BJ (cell line): ENCODE results near the gene MTOR. TPM values are rescaled to one million over a fixed set of nuclear protein-coding genes. Genes with fewer than 3 reads are reported as not detected.
A peak's percentile ranks its signal among the peaks of the same experiment; 100 is the strongest.
"Not testable (repeated sequence)": the region's sequence is repeated elsewhere in the genome, so short reads cannot be mapped to it uniquely, and the experiment has no call there.

ENCODE experiments used
- CTCF ChIA-PET: fragments of 350-600 bp; formaldehyde crosslinking; extraction: SDS; loops from one replicate; lab custom pipeline; 2021; ENCODE audit warnings: antibody characterized with exemption, inconsistent platforms; lab: Yijun Ruan, JAX
- POLR2A ChIA-PET: fragments of 300-600 bp; sonication (Branson Sonifier 250); formaldehyde crosslinking; extraction: SDS; loops from one replicate; lab custom pipeline; 2021; ENCODE audit warnings: antibody characterized with exemption; lab: Charles Lee
- DNase-seq: peaks from one replicate; pipeline ENCODE4 v3.0.0-alpha.2; 2011; ENCODE audit warnings: low read depth
- H3K27me3 ChIP-seq: 2 replicates; pipeline ENCODE4 v1.6.0; 2011; ENCODE audit warnings: low read length; ENCODE audit not compliant: control insufficient read depth, insufficient read depth
- H3K36me3 ChIP-seq: 2 replicates; pipeline ENCODE4 v1.5.1; 2011; ENCODE audit warnings: low read length; ENCODE audit not compliant: control insufficient read depth, insufficient read depth
- H3K4me3 ChIP-seq: 2 replicates; pipeline ENCODE4 v1.5.1; 2011; ENCODE audit warnings: low read depth, mild to moderate bottlenecking, control low read depth, low read length
- CTCF ChIP-seq: IDR thresholded peaks from 2 replicates; pipeline ENCODE4 v1.5.1; 2011; ENCODE audit warnings: low read depth, mild to moderate bottlenecking, control low read depth, inconsistent platforms, low read length, moderate library complexity; ENCODE audit not compliant: insufficient read depth
- polyA plus RNA-seq: library from polyadenylated mRNA; depleted of rRNA; stranded (reverse); fragments of >200 nt; gene quantifications from 2 replicates; pipeline ENCODE4 v1.2.3, GENCODE V29; 2011

The MTOR gene
- polyA plus RNA-seq, 1 experiment = 31.6 TPM

GRCh38 chr1:11272544-11272831 lies 10.1 kb upstream of the MTOR start:
- no peak for DNase-seq
- no peak for TF ChIP-seq CTCF
- H3K36me3 ChIP-seq = no peaks in the 10 kb centered on the region
- H3K27me3 ChIP-seq = no peaks in the 10 kb centered on the region
- ChIA-PET POLR2A (no interaction called here), CTCF (interaction anchor here (0.6 to 1.4 kb wide), 3 partner anchors 28 to 373 kb away, joined by 3 to 4 read pairs (median 3); no protein-coding TSS in a partner anchor)
- H3K4me3 ChIP-seq = peak overlapping the region; percentile 4

- CTCF ChIA-PET = interaction anchor here (0.8 kb wide), 1 partner anchor 378 kb away, joined by 3 read pairs; no protein-coding TSS in a partner anchor
- DNase-seq = not testable (repeated sequence)
Measured at GRCh38 chr1:11267350-11268337, 5.3 kb upstream of the MTOR start.

GRCh38 chr1:11266268-11267074 lies 4.1 kb upstream of the MTOR start:
- no peaks in the 10 kb centered on the region for H3K36me3 ChIP-seq
- DNase-seq = no peak
- no peaks in the 10 kb centered on the region for H3K27me3 ChIP-seq
- POLR2A ChIA-PET = no interaction called here
- no peak overlapping the region for H3K4me3 ChIP-seq
- TF ChIP-seq CTCF = no peak
- CTCF ChIA-PET = interaction anchor here (0.8 kb wide), 1 partner anchor 379 kb away, joined by 3 read pairs; no protein-coding TSS in a partner anchor

More at GRCh38 chr1:11267350-11268337, 5.3 kb upstream of the MTOR start:
- H3K36me3 ChIP-seq, H3K4me3 ChIP-seq, POLR2A ChIA-PET, H3K27me3 ChIP-seq: not testable (repeated sequence)

- Histone ChIP-seq H3K4me3 (no peak overlapping the region), H3K27me3 (no peaks in the 10 kb centered on the region), H3K36me3 (peaks cover 23% of the 10 kb centered on the region)
- ChIA-PET CTCF (interaction anchor here (0.7 to 1.6 kb wide), 2 partner anchors 10 to 14 kb away, joined by 3 to 4 read pairs; no protein-coding TSS in a partner anchor), POLR2A (no interaction called here)
- TF ChIP-seq CTCF = no peak
- no peak for DNase-seq
Measured at GRCh38 chr1:11256299-11256698, 6.1 kb downstream of the MTOR start.

- DNase-seq = no peak
- no peaks in the 10 kb centered on the region for H3K27me3 ChIP-seq
- H3K4me3 ChIP-seq = no peak overlapping the region
- no peak for TF ChIP-seq CTCF
- CTCF ChIA-PET = interaction anchor here (1.0 to 3.2 kb wide), 2 partner anchors 12 to 393 kb away, joined by 3 to 23 read pairs; no protein-coding TSS in a partner anchor
- peaks cover 24% of the 10 kb centered on the region for H3K36me3 ChIP-seq
- POLR2A ChIA-PET = no interaction called here
Measured at GRCh38 chr1:11253226-11253625, 9.1 kb downstream of the MTOR start.
